Neural crest cell (in vitro differentiated cells): Measurements from ENCODE around the gene SEMA3A. TPM values are rescaled to one million over a fixed set of nuclear protein-coding genes. Genes with fewer than 3 reads are reported as not detected.

Source experiments
- DNase-seq: peaks from one replicate; pipeline ENCODE4 v3.0.0; 2021; ENCODE audit warnings: low read depth, mixed read lengths, low spot score
- H3K27ac Mint-ChIP-seq: one replicate; pipeline ENCODE4 v1.8.0; 2021; ENCODE audit warnings: mild to moderate bottlenecking, mixed read lengths; ENCODE audit not compliant: unreplicated experiment
- H3K27me3 Mint-ChIP-seq: 2 replicates; pipeline ENCODE4 v1.8.0; 2021; ENCODE audit warnings: low read depth, mild to moderate bottlenecking, mixed read lengths
- H3K36me3 Mint-ChIP-seq: 2 replicates; pipeline ENCODE4 v1.8.0; 2021; ENCODE audit warnings: low read depth, mild to moderate bottlenecking, mixed read lengths
- H3K4me1 Mint-ChIP-seq: 2 replicates; pipeline ENCODE4 v1.8.0; 2021; ENCODE audit warnings: mixed read lengths
- H3K4me3 Mint-ChIP-seq: one replicate; pipeline ENCODE4 v1.8.0; 2021; ENCODE audit warnings: mild to moderate bottlenecking, mixed read lengths
- H3K9me3 Mint-ChIP-seq: 2 replicates; pipeline ENCODE4 v1.8.0; 2021; ENCODE audit warnings: mixed read lengths
- total RNA-seq: library from RNA; stranded (reverse); gene quantifications from 2 replicates; pipeline ENCODE4 v1.2.1, GENCODE V29; 2021
- TF ChIP-seq, protein P1 (sequence below): fragments of 200-600 bp; sonication (generic); conservative IDR thresholded peaks from 2 replicates; pipeline ENCODE4 v1.5.0; 2021; ENCODE audit warnings: antibody characterized with exemption, mild to moderate bottlenecking

Gene SEMA3A
- total RNA-seq, 1 donor from 2014 or later, result 24.7 TPM

GRCh38 chr7:84081973-84082522 is 112.5 kb downstream of the SEMA3A start:
- no peak for DNase-seq
- TF ChIP-seq, protein P1, sequence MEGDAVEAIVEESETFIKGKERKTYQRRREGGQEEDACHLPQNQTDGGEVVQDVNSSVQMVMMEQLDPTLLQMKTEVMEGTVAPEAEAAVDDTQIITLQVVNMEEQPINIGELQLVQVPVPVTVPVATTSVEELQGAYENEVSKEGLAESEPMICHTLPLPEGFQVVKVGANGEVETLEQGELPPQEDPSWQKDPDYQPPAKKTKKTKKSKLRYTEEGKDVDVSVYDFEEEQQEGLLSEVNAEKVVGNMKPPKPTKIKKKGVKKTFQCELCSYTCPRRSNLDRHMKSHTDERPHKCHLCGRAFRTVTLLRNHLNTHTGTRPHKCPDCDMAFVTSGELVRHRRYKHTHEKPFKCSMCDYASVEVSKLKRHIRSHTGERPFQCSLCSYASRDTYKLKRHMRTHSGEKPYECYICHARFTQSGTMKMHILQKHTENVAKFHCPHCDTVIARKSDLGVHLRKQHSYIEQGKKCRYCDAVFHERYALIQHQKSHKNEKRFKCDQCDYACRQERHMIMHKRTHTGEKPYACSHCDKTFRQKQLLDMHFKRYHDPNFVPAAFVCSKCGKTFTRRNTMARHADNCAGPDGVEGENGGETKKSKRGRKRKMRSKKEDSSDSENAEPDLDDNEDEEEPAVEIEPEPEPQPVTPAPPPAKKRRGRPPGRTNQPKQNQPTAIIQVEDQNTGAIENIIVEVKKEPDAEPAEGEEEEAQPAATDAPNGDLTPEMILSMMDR, result no peak
- H3K27me3 Mint-ChIP-seq, result no peaks in the 10 kb centered on the region
- no peaks in the 10 kb centered on the region for H3K9me3 Mint-ChIP-seq
- no peaks in the 10 kb centered on the region for H3K36me3 Mint-ChIP-seq
- no peak overlapping the region for H3K27ac Mint-ChIP-seq
- no peak overlapping the region for H3K4me3 Mint-ChIP-seq
- H3K4me1 Mint-ChIP-seq, result peaks cover 14% of the 10 kb centered on the region

- Mint-ChIP-seq H3K4me1 (peaks cover 11% of the 10 kb centered on the region), H3K27me3 (no peaks in the 10 kb centered on the region), H3K36me3 (no peaks in the 10 kb centered on the region), H3K27ac (no peak overlapping the region), H3K9me3 (no peaks in the 10 kb centered on the region), H3K4me3 (no peak overlapping the region)
- DNase-seq, result no peak
- TF ChIP-seq, protein P1, result no peak
These were observed 117.3 kb downstream of the SEMA3A start for GRCh38 chr7:84077336-84077735.

- Mint-ChIP-seq H3K4me3 (no peak overlapping the region), H3K27me3 (no peaks in the 10 kb centered on the region), H3K4me1 (peaks cover 11% of the 10 kb centered on the region), H3K9me3 (no peaks in the 10 kb centered on the region), H3K27ac (no peak overlapping the region), H3K36me3 (no peaks in the 10 kb centered on the region)
- no peak for DNase-seq
- TF ChIP-seq, protein P1, result no peak
These were observed 118.4 kb downstream of the SEMA3A start for GRCh38 chr7:84076219-84076618.

DNA sequence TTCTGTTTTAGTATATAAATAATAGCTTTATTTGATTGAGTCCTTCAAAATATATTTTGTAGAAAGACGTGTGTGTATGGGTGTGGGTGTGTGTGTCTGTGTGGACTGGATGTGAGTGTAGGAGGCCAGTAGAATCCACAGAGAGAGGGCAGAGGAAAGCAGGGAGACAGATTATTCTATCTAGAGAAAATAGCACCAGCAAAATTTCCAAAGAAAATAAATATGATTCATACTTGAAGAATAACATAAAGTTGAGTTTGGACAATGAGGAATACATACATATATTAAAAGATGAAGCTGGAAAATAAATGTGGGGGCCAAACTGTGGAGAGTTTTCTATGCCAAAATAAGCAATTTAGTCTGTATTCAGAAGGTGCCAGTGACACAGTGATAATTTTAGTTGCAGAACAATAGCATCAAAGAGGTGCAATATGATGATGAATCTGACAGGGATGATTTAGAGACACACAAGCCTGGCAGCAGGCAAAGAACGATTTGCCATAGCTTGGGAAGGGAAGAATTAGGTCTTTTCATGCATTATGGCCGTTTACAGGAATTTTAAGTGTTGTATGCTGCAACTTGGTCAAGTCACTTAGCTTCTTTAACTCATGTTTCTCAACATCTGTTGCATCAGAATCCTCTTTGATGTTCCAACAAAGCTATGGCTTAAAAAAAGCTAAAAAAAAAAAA is 121.3 kb downstream of the SEMA3A start:
- H3K9me3 Mint-ChIP-seq, result no peaks in the 10 kb centered on the region
- TF ChIP-seq, protein P1, result no peak
- peaks cover 23% of the 10 kb centered on the region for H3K4me1 Mint-ChIP-seq
- DNase-seq, result no peak
- peak overlapping the region; percentile 12 for H3K27ac Mint-ChIP-seq
- no peak overlapping the region for H3K4me3 Mint-ChIP-seq
- no peaks in the 10 kb centered on the region for H3K36me3 Mint-ChIP-seq
- H3K27me3 Mint-ChIP-seq, result no peaks in the 10 kb centered on the region

- DNase-seq, result no peak
- Mint-ChIP-seq H3K4me1 (peaks cover 23% of the 10 kb centered on the region), H3K9me3 (no peaks in the 10 kb centered on the region), H3K27ac (peak overlapping the region; percentile 32), H3K4me3 (no peak overlapping the region), H3K27me3 (no peaks in the 10 kb centered on the region), H3K36me3 (no peaks in the 10 kb centered on the region)
- TF ChIP-seq, protein P1, result no peak
These were observed 123.8 kb downstream of the SEMA3A start for GRCh38 chr7:84070770-84071169.
